ENCODE results near the gene UGP2.
"Not testable (repeated sequence)": the region's sequence is repeated elsewhere in the genome, so short reads cannot be mapped to it uniquely, and the experiment has no call there.

The UGP2 gene

DNA sequence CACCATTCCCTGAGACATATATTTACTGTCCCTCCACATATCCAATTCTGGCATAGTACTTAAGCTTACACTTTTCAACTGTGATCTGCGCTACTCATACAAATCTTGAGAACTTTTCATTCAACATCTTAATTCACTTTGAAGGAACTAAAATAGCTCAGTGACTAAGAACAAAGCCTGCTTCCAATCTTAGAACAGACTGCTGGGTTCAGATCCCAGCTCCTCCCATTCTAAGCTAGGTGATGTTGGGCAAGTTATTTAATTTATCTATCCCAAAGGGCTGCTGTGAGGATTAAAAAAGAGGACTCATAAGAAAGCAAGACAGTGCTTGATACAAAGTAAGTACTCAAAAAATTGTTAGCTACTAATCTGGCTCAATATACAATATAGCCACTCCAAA lies 57.9 kb downstream of the UGP2 start:
- DNase-seq = no peak

DNA sequence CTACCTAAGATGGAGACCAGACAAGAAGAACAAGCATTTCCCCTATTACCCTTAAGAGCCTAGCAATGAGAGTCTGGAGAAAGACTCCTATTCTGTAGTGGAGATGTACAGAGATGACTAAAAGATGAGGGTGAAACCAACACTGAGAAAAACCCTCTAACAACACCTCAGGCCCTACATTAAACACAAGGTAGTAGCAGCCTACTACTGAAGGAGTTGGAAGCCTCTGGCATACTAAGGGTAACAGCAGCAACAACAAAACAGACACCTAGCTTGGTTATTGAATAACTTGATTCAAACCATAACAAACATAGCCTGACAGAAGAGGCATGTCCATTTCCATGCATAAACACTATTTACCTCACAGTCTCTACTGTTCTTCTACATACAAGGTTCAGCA lies 60.5 kb downstream of the UGP2 start:
- DNase-seq = no peak

DNA sequence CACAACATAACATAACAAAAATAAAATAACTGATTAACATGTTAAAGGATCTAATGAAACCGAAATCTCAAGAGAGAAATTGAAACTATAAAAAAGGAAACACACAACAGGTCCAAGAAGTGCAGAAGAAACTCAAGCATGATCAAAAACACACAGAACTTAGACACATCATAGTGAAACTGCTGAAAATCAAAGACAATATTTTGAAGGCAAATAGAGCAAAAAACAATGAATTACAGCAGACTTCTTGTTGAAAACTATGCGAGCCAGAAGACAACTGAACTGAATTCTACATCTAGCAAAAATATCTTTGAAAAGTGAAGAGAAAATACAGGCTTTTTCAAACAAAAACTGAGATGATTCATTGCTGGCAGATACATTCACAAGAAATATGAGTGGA lies 61.3 kb downstream of the UGP2 start:
- no peak for DNase-seq

DNA sequence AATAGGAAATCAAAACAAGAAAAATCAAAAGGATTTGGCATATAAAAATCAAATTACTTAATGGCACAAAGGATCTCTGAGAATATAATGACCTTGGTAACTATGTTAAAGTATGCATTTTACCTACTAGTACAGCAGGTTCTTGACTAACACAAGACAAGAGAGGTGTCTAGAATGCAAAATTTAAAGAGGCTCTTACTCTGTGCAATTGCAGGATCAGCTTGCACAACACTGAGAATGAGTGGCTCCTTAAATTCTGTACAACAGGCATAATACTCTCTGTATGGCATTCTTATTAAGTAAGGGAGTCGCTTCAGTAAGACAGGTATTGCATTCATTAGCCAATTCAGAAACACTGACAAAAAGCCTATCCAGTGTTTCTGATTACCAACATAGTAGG lies 72.6 kb downstream of the UGP2 start:
- no peak for DNase-seq

DNA sequence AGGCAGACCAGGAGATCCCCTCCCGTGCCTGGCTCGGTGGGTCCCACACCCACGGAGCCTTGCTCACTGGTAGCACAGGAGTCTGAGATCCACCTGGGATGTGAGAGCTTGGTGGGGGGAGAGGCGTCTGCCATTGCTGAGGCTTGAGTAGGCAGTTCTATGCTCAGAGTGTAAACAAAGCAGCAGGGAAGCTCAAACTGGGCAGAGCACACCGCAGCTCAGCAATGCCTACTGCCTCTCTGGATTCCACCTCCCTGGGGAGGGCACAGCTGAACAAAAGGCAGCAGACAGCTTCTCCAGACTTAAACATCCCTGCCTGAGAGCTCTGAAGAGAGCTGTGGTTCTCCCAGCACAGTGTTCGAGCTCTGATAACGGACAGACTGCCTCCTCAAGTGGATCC lies 85.1 kb downstream of the UGP2 start:
- no peak for DNase-seq

DNA sequence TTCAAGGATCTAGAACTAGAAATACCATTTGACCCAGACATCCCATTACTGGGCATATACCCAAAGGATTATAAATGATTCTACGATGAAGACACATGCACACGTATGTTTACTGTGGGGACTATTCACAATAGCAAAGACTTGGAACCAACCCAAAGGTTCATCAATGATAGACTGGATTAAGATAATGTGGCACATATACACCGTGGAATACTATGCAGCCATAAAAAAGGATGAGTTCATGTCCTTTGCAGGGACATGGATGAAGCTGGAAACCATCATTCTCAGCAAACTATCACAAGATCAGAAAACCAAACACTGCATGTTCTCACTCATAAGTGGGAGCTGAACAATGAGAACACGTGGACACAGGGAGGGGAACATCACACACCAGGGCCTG lies 90.4 kb downstream of the UGP2 start:
- DNase-seq = not testable (repeated sequence)
